IMR-90 (cell line): Measurements from ENCODE around the gene PHKB. TPM values are rescaled to one million over a fixed set of nuclear protein-coding genes. Genes with fewer than 3 reads are reported as not detected.

Source experiments
- ATAC-seq: fragments of 200-7000 bp; cut with Tn5 transposase; 2 replicates; pipeline ENCODE4 v1.9.1; 2020; ENCODE audit warnings: low read depth, mild to moderate bottlenecking, moderate library complexity
- BruUV-seq: library from RNA; stranded (reverse); fragments of 400-500 nt; replicated peaks from 2 replicates; lab custom pipeline; 2021; lab: Mats Ljungman, UMichigan
- CTCF ChIA-PET: fragments of 300-600 bp; formaldehyde crosslinking; extraction: SDS; loops from one replicate; lab custom pipeline; 2021; ENCODE audit warnings: antibody characterized with exemption; lab: Yijun Ruan, JAX
- POLR2A ChIA-PET: fragments of 300-600 bp; sonication (Branson Sonifier 250); formaldehyde crosslinking; loops from one replicate; lab custom pipeline; 2022; ENCODE audit warnings: antibody characterized with exemption; ENCODE audit not compliant: unreplicated experiment; lab: Charles Lee
- DNase-seq: peaks from one replicate; pipeline ENCODE4 v3.0.0; 2013
- H2AFZ ChIP-seq: replicated peaks from 2 replicates; pipeline ENCODE3; 2013; ENCODE audit warnings: low read length, mild to moderate bottlenecking; ENCODE audit not compliant: poor library complexity
- H2AK5ac ChIP-seq: 2 replicates; pipeline ENCODE4 v1.6.1; 2013; ENCODE audit warnings: low read depth, low read length, inconsistent platforms
- H2AK9ac ChIP-seq: replicated peaks from 2 replicates; pipeline ENCODE3; 2013; ENCODE audit warnings: mild to moderate bottlenecking, low read depth, low read length, moderate library complexity; ENCODE audit not compliant: poor library complexity
- H2BK120ac ChIP-seq: 2 replicates; pipeline ENCODE4 v1.6.1; 2013; ENCODE audit warnings: low read depth, low read length, inconsistent platforms
- H2BK15ac ChIP-seq: 3 replicates; pipeline ENCODE4 v1.6.1; 2013; ENCODE audit warnings: low read depth, low read length, inconsistent platforms
- H2BK20ac ChIP-seq: 2 replicates; pipeline ENCODE4 v1.6.1; 2013; ENCODE audit warnings: low read depth, mild to moderate bottlenecking, inconsistent platforms, low read length, moderate library complexity
- H2BK5ac ChIP-seq: 2 replicates; pipeline ENCODE4 v1.6.1; 2013; ENCODE audit warnings: mild to moderate bottlenecking, low read depth, low read length, inconsistent platforms; ENCODE audit not compliant: poor library complexity, severe bottlenecking
- H3K14ac ChIP-seq: replicated peaks from 2 replicates; pipeline ENCODE4 v1.6.1; 2013; ENCODE audit warnings: low read depth, low read length, inconsistent platforms
- H3K18ac ChIP-seq: 2 replicates; pipeline ENCODE4 v1.6.1; 2013; ENCODE audit warnings: low read depth, low read length, control low read depth
- H3K23ac ChIP-seq: 2 replicates; pipeline ENCODE4 v1.6.1; 2013; ENCODE audit warnings: low read depth, low read length, inconsistent platforms
- H3K27ac ChIP-seq: 2 replicates; pipeline ENCODE4 v1.5.1; 2013; ENCODE audit warnings: mild to moderate bottlenecking, control low read depth, low read length; ENCODE audit not compliant: insufficient read depth
- H3K27me3 ChIP-seq: 2 replicates; pipeline ENCODE4 v1.6.1; 2013; ENCODE audit warnings: low read length; ENCODE audit not compliant: control insufficient read depth, insufficient read depth
- H3K36me3 ChIP-seq: 2 replicates; pipeline ENCODE4 v1.6.1; 2013; ENCODE audit warnings: low read length, mixed read lengths; ENCODE audit not compliant: control insufficient read depth, insufficient read depth
- H3K4ac ChIP-seq: 2 replicates; pipeline ENCODE4 v1.6.1; 2013; ENCODE audit warnings: low read depth, low read length, inconsistent platforms
- H3K4me1 ChIP-seq: 2 replicates; pipeline ENCODE4 v1.6.1; 2013; ENCODE audit warnings: low read length, mixed read lengths; ENCODE audit not compliant: control insufficient read depth, insufficient read depth
- H3K4me2 ChIP-seq: 2 replicates; pipeline ENCODE4 v1.6.1; 2013; ENCODE audit warnings: low read depth, mild to moderate bottlenecking, control low read depth, low read length, moderate library complexity
- H3K4me3 ChIP-seq: 2 replicates; pipeline ENCODE4 v1.5.1; 2013; ENCODE audit warnings: low read depth, mild to moderate bottlenecking, control low read depth, low read length, moderate library complexity; ENCODE audit not compliant: insufficient read depth
- H3K56ac ChIP-seq: 2 replicates; pipeline ENCODE4 v1.6.1; 2013; ENCODE audit warnings: low read length, inconsistent platforms; ENCODE audit not compliant: insufficient read depth; ENCODE audit errors: extremely low read depth
- H3K79me1 ChIP-seq, 2 experiments: 2 replicates each; pipeline ENCODE4 v1.6.1; 2013; ENCODE audit warnings: low read length in 2 of 2, inconsistent platforms in 1 of 2, low read depth in 1 of 2
- H3K9ac ChIP-seq: 2 replicates; pipeline ENCODE4 v1.6.1; 2013; ENCODE audit warnings: low read depth, low read length, control low read depth
- H3K9me1 ChIP-seq: 2 replicates; pipeline ENCODE4 v1.6.1; 2013; ENCODE audit warnings: low read length, inconsistent platforms; ENCODE audit not compliant: insufficient read depth
- H3K9me3 ChIP-seq: 2 replicates; pipeline ENCODE4 v1.6.1; 2013; ENCODE audit warnings: low read length; ENCODE audit not compliant: control insufficient read depth, insufficient read depth
- H4K20me1 ChIP-seq: 2 replicates; pipeline ENCODE4 v1.6.1; 2013; ENCODE audit warnings: low read length, inconsistent platforms; ENCODE audit not compliant: insufficient read depth
- H4K5ac ChIP-seq: 2 replicates; pipeline ENCODE4 v1.6.1; 2013; ENCODE audit warnings: mild to moderate bottlenecking, low read depth, low read length, control low read depth
- H4K8ac ChIP-seq, 2 experiments: 2 replicates each; pipeline ENCODE4 v1.6.1; 2013; ENCODE audit warnings: low read depth in 2 of 2, low read length in 2 of 2, control low read depth in 1 of 2, inconsistent platforms in 1 of 2
- H4K91ac ChIP-seq: 2 replicates; pipeline ENCODE4 v1.6.1; 2013; ENCODE audit warnings: low read depth, low read length, inconsistent platforms; ENCODE audit not compliant: insufficient read depth
- BHLHE40 ChIP-seq: fragments of 150-350 bp; IDR thresholded peaks from 2 replicates; pipeline ENCODE4 v1.6.1; 2016; ENCODE audit warnings: mild to moderate bottlenecking, low read depth, low read length
- CHD1 ChIP-seq: IDR thresholded peaks from 2 replicates; pipeline ENCODE4 v1.6.1; 2012; ENCODE audit warnings: low read depth, low read length, improper control_type of control experiment
- CTCF ChIP-seq: conservative IDR thresholded peaks from 2 replicates; pipeline ENCODE4 v1.5.1; 2012; ENCODE audit warnings: mild to moderate bottlenecking, low read depth, low read length, improper control_type of control experiment
- ELK1 ChIP-seq: fragments of 150-350 bp; IDR thresholded peaks from 2 replicates; pipeline ENCODE4 v1.6.1; 2016; ENCODE audit warnings: low read depth, mild to moderate bottlenecking, low read length, moderate library complexity, borderline replicate concordance
- MAFK ChIP-seq: IDR thresholded peaks from 2 replicates; pipeline ENCODE4 v1.6.1; 2012; ENCODE audit warnings: low read depth, low read length, improper control_type of control experiment
- MAZ ChIP-seq: IDR thresholded peaks from 2 replicates; pipeline ENCODE4 v1.6.1; 2012; ENCODE audit warnings: low read depth, mild to moderate bottlenecking, low read length, improper control_type of control experiment, moderate library complexity, borderline replicate concordance
- MXI1 ChIP-seq: IDR thresholded peaks from 2 replicates; pipeline ENCODE4 v1.6.1; 2012; ENCODE audit warnings: low read depth, mild to moderate bottlenecking, low read length, moderate library complexity, borderline replicate concordance
- NFE2L2 ChIP-seq: fragments of 150-350 bp; IDR thresholded peaks from 2 replicates; pipeline ENCODE4 v1.6.1; 2016; ENCODE audit warnings: low read depth, mild to moderate bottlenecking, low read length
- POLR2A ChIP-seq: IDR thresholded peaks from 2 replicates; pipeline ENCODE4 v1.6.1; 2012; ENCODE audit warnings: mild to moderate bottlenecking, low read depth, low read length
- RCOR1 ChIP-seq: IDR thresholded peaks from 2 replicates; pipeline ENCODE4 v1.6.1; 2012; ENCODE audit warnings: mild to moderate bottlenecking, low read length, improper control_type of control experiment; ENCODE audit not compliant: insufficient replicate concordance
- RFX5 ChIP-seq: IDR thresholded peaks from 2 replicates; pipeline ENCODE4 v1.8.0; 2012; ENCODE audit warnings: low read depth, mild to moderate bottlenecking, low read length, moderate library complexity
- SMC3 ChIP-seq: fragments of 150-350 bp; IDR thresholded peaks from 2 replicates; pipeline ENCODE4 v1.6.1; 2016; ENCODE audit warnings: low read depth, mild to moderate bottlenecking, antibody characterized with exemption, low read length, moderate library complexity
- WGBS, 2 experiments: methylation state at CpG; one replicate each; pipeline versions ENCODE4 v1.1.5 to v1.1.7; 2013; ENCODE audit warnings: missing lambda C conversion rate in 2 of 2; ENCODE audit not compliant: insufficient read length in 1 of 2; ENCODE audit errors: extremely low coverage in 2 of 2; 5-methylcytosine and 5-hydroxymethylcytosine counted together
- dilution Hi-C: fragments of 300-500 bp; cut with HindIII; formaldehyde crosslinking; loops from one replicate; pipeline ENCODE4 v1.14.3; 2018; ENCODE audit warnings: low sequenced_read_pairs; ENCODE audit not compliant: unreplicated experiment
- in situ Hi-C: fragments of 300-500 bp; cut with MboI; formaldehyde crosslinking; loops from 3 replicates; pipeline ENCODE4 v1.14.3; 2019; ENCODE audit warnings: low sequenced_read_pairs, inconsistent platforms, mixed read lengths
- intact Hi-C: fragments of 100-400 bp; cut with micrococcal nuclease; formaldehyde crosslinking; loops from 2 replicates; pipeline ENCODE4 v1.10.0; 2022
- polyA plus RNA-seq, 3 experiments: library from polyadenylated mRNA; depleted of rRNA; stranded (reverse); fragments of >200 nt; gene quantifications; 2 replicates each; pipeline ENCODE4 v1.2.3, GENCODE V29; 2012; ENCODE audit warnings: low replicate concordance in 1 of 3
- total RNA-seq: library from RNA; depleted of rRNA; stranded (reverse); fragments of >200 nt; gene quantifications from 2 replicates; pipeline ENCODE4 v1.2.3, GENCODE V29; 2012

The PHKB gene
- total and polyA plus RNA-seq, 2 of the 4 experiments (the other 2 are of a cell fraction) = 24.2 to 58.6 TPM

GRCh38 chr16:47511882-47512281 lies 50.8 kb downstream of the PHKB start:
- intact Hi-C loops = no loop called here
- no peak overlapping the region for H4K8ac ChIP-seq
- no peak overlapping the region for H4K91ac ChIP-seq
- peaks cover 0 to 2% of the 10 kb centered on the region in 2 experiments; a peak in 1 of 4 replicates for H3K79me1 ChIP-seq
- H3K23ac ChIP-seq = no peak overlapping the region
- no peak overlapping the region for H3K18ac ChIP-seq
- no peak overlapping the region for H4K5ac ChIP-seq
- no peak for DNase-seq
- CTCF ChIA-PET = interaction anchor here (1.1 kb wide), 1 partner anchor 11 kb away, joined by 4 read pairs; no protein-coding TSS in a partner anchor
- 100% methylated on average over 1 of the region's 4 CpGs; no CpG with 5 or more reads in 1 of the 2 experiments for WGBS, 2 experiments
- no peak overlapping the region for H3K14ac ChIP-seq
- H2BK120ac ChIP-seq = no peak overlapping the region
- H3K27me3 ChIP-seq = no peaks in the 10 kb centered on the region
- no peaks in the 10 kb centered on the region for H3K9me3 ChIP-seq
- H3K36me3 ChIP-seq = peaks cover 14% of the 10 kb centered on the region
- H2AFZ ChIP-seq = no peak overlapping the region
- H3K56ac ChIP-seq = no peak overlapping the region
- H3K9me1 ChIP-seq = no peaks in the 10 kb centered on the region
- BruUV-seq = no TSS peak
- POLR2A ChIA-PET = no interaction called here
- H4K20me1 ChIP-seq = no peaks in the 10 kb centered on the region
- ATAC-seq = no peak
- in situ Hi-C loops = no loop called here
- dilution Hi-C loops = no loop called here
- no peak overlapping the region for H2BK15ac ChIP-seq
- no peak overlapping the region for H2BK5ac ChIP-seq
- H3K9ac ChIP-seq = no peak overlapping the region
- TF ChIP-seq CHD1 (no peak), NFE2L2 (no peak), POLR2A (no peak), BHLHE40 (no peak), CTCF (no peak), MAFK (no peak), RFX5 (no peak), RCOR1 (no peak), SMC3 (no peak), MXI1 (no peak), MAZ (no peak), ELK1 (no peak)
- H2AK9ac ChIP-seq = no peak overlapping the region
- H3K4me1 ChIP-seq = no peaks in the 10 kb centered on the region
- H3K4me3 ChIP-seq = no peak overlapping the region
- H2BK20ac ChIP-seq = no peak overlapping the region
- no peak overlapping the region for H3K4ac ChIP-seq
- H2AK5ac ChIP-seq = no peak overlapping the region
- no peak overlapping the region for H3K4me2 ChIP-seq
- no peak overlapping the region for H3K27ac ChIP-seq
